Activated CD4-positive, alpha-beta T cell treated with anti-CD3 and anti-CD28 coated beads, Interleukin-2, Interleukin-6, amounts not matched to agents 100 ng/mL and 50 ng/mL, durations not matched to agents 16 hours and 8 hours (primary cell): ENCODE data around the gene LAD1.
A peak's percentile ranks its signal among the peaks of the same experiment; 100 is the strongest.

Source experiments
- DNase-seq: peaks from one replicate; pipeline ENCODE4 v3.0.0-alpha.2; 2020

LAD1 gene

GRCh38 chr1:201361652-201362504 lies 37.2 kb downstream of the LAD1 start:
- peak; percentile 40 for DNase-seq

- DNase-seq = no peak
Observed at GRCh38 chr1:201360901-201361651, 38.0 kb downstream of the LAD1 start.

GRCh38 chr1:201360486-201360885 lies 38.6 kb downstream of the LAD1 start:
- no peak for DNase-seq

- DNase-seq = no peak
Observed at GRCh38 chr1:201359873-201360210, 39.3 kb downstream of the LAD1 start.

GRCh38 chr1:201359031-201359872 lies 39.9 kb downstream of the LAD1 start:
- no peak for DNase-seq

GRCh38 chr1:201358596-201358995 lies 40.5 kb downstream of the LAD1 start:
- no peak for DNase-seq

- no peak for DNase-seq
Observed at GRCh38 chr1:201357636-201358348, 41.3 kb downstream of the LAD1 start.

GRCh38 chr1:201357211-201357610 lies 41.9 kb downstream of the LAD1 start:
- DNase-seq = no peak

- no peak for DNase-seq
Observed at GRCh38 chr1:201356701-201357100, 42.4 kb downstream of the LAD1 start.

- DNase-seq = no peak
Observed at GRCh38 chr1:201356236-201356635, 42.9 kb downstream of the LAD1 start.

GRCh38 chr1:201355471-201355870 lies 43.7 kb downstream of the LAD1 start:
- DNase-seq = no peak

- no peak for DNase-seq
Observed at GRCh38 chr1:201354901-201355295, 44.2 kb downstream of the LAD1 start.

GRCh38 chr1:201354151-201354900 lies 44.8 kb downstream of the LAD1 start:
- no peak for DNase-seq

- DNase-seq = no peak
Observed at GRCh38 chr1:201353186-201353940, 45.8 kb downstream of the LAD1 start.

GRCh38 chr1:201351617-201352016 lies 47.5 kb downstream of the LAD1 start:
- DNase-seq = no peak

GRCh38 chr1:201350884-201351283 lies 48.2 kb downstream of the LAD1 start:
- no peak for DNase-seq

- DNase-seq = no peak
Observed at GRCh38 chr1:201350361-201350725, 48.8 kb downstream of the LAD1 start.

GRCh38 chr1:201349092-201349491 lies 50.0 kb downstream of the LAD1 start:
- no peak for DNase-seq

GRCh38 chr1:201348211-201348566 lies 50.9 kb downstream of the LAD1 start:
- DNase-seq = peak; percentile 53

GRCh38 chr1:201347498-201348210 lies 51.5 kb downstream of the LAD1 start:
- DNase-seq = no peak

- DNase-seq = no peak
Observed at GRCh38 chr1:201346987-201347386, 52.1 kb downstream of the LAD1 start.
